ENCODE measurements around the gene RPS21.
A peak's percentile ranks its signal among the peaks of the same experiment; 100 is the strongest.

The RPS21 gene

GRCh38 chr20:62361799-62362589, 24.9 kb upstream of the RPS21 start:
- no peak for FAIRE-seq
- DNase-seq (ENCODE audit: insufficient read length) = no peak
- TF ChIP-seq POLR2A (IDR thresholded peaks at IDR 0.05; ENCODE audit: low read depth, low read length) (no peak), POLR2AphosphoS5 (IDR thresholded peaks at IDR 0.05; ENCODE audit: low read depth, low read length) (no peak), TAF1 (IDR thresholded peaks at IDR 0.05; ENCODE audit: borderline replicate concordance, low read depth, low read length) (no peak)

- DNase-seq (ENCODE audit: insufficient read length) (no peak), FAIRE-seq (no peak)
- TF ChIP-seq POLR2AphosphoS5 (IDR thresholded peaks at IDR 0.05; ENCODE audit: low read depth, low read length) (no peak), TAF1 (IDR thresholded peaks at IDR 0.05; ENCODE audit: borderline replicate concordance, low read depth, low read length) (no peak), POLR2A (IDR thresholded peaks at IDR 0.05; ENCODE audit: low read depth, low read length) (no peak)
These were observed 24.3 kb upstream of the RPS21 start for GRCh38 chr20:62362590-62362940.

DNA sequence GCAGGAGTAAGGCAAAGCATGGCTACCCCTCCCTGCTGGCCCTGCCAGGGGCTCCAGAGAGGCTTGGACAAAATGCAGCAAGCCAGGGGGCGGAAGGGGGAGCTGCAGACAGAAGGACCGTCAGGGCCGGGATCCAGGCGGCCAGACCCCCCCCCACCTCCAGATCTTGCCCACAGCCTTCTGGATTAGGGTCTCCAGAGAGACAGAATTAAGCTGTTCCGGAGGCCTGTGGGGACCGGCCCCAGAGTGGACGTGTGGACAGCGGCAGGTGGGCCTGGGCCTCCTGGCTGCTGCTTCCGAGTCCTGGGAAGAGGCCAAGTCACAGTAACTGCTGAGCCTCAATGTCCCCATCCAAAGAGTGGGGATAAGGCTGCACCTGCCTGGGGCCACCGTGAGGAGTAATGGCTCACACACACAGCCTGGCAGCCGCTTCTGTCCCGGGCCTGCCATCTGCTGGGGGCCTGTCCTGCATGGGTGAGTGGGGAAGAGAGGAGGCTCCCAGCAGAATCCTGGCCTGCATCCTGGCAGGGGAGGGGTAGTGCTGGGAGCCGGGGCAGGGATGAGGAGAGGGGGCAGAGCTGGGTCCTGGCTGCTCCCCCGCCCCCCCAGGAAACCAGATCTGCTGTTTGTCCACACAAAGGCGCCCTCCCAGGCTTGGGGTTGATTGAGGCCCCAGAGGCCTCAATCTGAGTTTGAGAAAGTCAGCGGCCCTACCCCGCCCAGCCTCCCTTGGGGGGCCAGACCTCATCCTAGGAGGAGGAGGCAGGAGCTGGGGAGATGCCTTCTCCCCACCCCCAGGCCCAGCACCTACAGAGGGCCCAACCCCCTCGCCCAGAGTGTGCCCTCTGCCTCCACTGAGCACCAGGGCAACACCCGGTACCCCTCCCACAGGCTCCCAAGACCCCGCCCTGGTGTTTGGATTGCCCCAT, 23.6 kb upstream of the RPS21 start:
- FAIRE-seq (no peak), DNase-seq (ENCODE audit: insufficient read length) (no peak)
- TF ChIP-seq TAF1 (IDR thresholded peaks at IDR 0.05; ENCODE audit: borderline replicate concordance, low read depth, low read length) = no peak
- no peak for TF ChIP-seq POLR2A (IDR thresholded peaks at IDR 0.05; ENCODE audit: low read depth, low read length)
- no peak for TF ChIP-seq POLR2AphosphoS5 (IDR thresholded peaks at IDR 0.05; ENCODE audit: low read depth, low read length)

DNA sequence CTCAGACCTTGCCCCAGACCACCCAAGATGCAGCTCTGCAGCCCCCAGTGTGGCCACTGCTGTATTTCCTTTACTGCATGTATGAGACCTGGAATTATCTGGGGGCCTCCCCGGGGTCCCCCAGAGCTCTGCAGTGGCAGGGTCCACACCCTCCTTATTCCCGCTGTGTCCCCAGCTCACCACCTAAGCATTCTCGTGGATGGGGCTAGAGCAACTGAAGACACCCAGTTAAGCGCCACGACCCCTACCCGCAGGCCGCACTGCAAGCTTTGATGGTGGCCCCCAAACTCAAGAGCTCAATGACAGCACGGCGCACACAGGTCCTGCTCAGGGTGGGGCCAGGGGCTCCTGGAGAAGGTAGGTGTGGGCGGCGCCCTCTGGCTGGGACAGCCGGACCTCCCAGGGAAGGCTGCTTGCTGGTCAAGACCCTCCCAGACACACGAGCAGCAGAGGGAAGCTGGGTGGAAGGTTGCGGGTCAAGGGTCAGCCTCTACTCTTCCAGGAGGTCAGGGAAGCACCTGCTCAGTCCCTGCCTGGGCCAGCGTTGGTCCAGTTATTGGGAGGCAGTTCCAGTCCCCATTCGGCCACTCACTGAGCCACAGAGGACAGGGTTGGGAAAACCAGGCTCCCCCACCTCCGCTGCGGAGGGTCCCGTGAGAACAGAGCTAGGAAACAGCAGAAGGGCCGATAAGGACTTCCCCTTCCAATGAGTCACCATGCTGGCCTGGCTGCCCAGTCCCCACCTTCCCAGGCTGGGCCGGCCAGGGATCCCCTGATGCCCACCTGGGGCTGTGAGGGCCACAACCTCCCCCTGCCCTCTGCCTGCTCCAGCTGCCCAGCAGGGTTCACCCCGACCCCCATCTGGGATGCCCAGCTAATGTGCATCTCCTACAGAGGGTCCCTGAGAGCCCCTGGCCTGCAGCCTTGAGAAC, 22.7 kb upstream of the RPS21 start:
- DNase-seq (ENCODE audit: insufficient read length) = no peak
- FAIRE-seq = no peak

DNA sequence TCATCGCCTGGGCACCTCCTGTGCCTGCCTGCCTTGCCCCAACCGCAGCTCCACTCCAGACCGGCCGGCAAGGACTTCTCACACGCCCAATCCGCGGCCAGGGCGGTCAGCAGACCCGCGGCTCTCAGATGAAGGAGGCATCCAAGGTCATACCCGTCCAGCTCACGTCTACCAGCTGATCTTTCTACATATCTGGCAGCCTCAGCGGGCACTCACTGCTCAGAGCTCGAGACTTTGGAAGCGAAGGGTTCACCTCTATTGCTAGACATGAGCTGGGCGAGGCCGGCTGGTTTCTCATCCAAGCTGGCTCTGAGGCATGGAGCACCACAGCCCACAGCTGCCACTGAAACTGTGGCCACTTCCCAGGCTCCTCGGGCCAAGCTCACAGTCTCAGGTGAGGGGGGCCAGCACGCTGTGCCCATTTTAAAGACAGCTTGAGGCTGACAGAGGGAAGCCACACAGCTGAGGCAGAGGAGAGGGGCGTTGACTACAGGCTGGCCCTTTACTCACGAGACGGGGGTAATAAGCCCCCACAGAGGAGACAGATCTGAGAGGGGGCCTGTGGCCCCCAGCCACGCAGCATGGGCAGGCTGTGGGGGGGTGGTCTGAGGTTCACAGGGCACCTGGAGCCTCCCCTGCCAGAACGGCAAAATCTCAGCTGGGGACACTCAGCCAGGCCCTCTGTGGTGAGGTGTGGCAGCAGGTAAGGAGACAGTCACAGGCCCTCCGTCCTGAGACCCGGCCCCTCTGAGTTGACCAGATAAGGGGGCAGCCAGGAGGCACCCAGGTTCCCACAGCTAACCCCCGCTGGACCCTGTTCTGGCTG, 21.8 kb upstream of the RPS21 start:
- TF ChIP-seq POLR2A (IDR thresholded peaks at IDR 0.05; ENCODE audit: low read depth, low read length) (no peak), TAF1 (IDR thresholded peaks at IDR 0.05; ENCODE audit: borderline replicate concordance, low read depth, low read length) (no peak), POLR2AphosphoS5 (IDR thresholded peaks at IDR 0.05; ENCODE audit: low read depth, low read length) (no peak)
- DNase-seq (ENCODE audit: insufficient read length) = no peak
- no peak for FAIRE-seq

More for the DNA sequence above, 22.7 kb upstream of the RPS21 start:
- TF ChIP-seq TAF1 (IDR thresholded peaks at IDR 0.05; ENCODE audit: borderline replicate concordance, low read depth, low read length) (no peak), POLR2AphosphoS5 (IDR thresholded peaks at IDR 0.05; ENCODE audit: low read depth, low read length) (no peak), POLR2A (IDR thresholded peaks at IDR 0.05; ENCODE audit: low read depth, low read length) (no peak)

GRCh38 chr20:62365814-62366369, 21.0 kb upstream of the RPS21 start:
- DNase-seq (ENCODE audit: insufficient read length) = no peak
- no peak for TF ChIP-seq TAF1 (IDR thresholded peaks at IDR 0.05; ENCODE audit: borderline replicate concordance, low read depth, low read length)
- no peak for TF ChIP-seq POLR2A (IDR thresholded peaks at IDR 0.05; ENCODE audit: low read depth, low read length)
- no peak for TF ChIP-seq POLR2AphosphoS5 (IDR thresholded peaks at IDR 0.05; ENCODE audit: low read depth, low read length)
- no peak for FAIRE-seq

DNA sequence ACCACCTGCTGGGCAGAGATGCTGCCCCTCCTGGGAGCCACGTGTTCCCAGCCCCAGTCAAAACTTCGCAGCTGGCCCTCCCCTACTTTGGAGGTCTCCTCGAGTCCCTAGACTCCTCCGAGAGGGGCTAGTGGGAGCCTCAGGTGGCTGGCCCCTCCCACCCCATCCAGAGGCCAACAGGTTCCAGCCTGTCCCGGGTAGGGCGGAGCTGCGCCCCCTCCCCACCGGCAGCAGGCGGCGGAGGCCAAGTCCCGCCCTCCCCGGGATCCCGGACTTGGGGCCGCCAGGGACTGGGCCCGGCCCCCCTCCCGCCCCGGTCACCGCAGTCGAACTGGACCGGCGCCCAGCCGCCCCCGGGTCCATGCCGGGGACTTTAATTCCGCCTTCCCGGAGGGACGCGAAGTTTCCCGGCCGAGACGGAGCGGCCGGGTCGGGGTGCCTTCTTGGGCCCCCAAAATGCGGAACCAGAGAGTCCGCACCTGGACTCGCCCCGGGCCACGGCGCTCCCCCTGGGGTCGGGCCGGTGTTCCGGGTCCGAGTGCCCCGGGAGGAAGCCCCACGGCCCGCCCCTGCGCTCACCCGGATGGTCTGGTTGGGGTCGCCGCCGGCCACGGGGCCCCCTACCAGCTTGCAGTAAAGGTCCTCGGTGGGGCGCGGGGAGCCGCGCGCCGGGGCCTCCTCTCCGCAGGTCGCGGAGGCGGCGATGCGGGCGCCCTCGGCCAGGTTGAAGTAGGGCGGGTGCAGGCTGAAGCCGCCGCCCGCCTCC, 20.4 kb upstream of the RPS21 start:
- TF ChIP-seq POLR2A (IDR thresholded peaks at IDR 0.05; ENCODE audit: low read depth, low read length) (no peak), POLR2AphosphoS5 (IDR thresholded peaks at IDR 0.05; ENCODE audit: low read depth, low read length) (no peak), TAF1 (IDR thresholded peaks at IDR 0.05; ENCODE audit: borderline replicate concordance, low read depth, low read length) (no peak)
- DNase-seq (ENCODE audit: insufficient read length) = peak; percentile 59
- FAIRE-seq = no peak

DNA sequence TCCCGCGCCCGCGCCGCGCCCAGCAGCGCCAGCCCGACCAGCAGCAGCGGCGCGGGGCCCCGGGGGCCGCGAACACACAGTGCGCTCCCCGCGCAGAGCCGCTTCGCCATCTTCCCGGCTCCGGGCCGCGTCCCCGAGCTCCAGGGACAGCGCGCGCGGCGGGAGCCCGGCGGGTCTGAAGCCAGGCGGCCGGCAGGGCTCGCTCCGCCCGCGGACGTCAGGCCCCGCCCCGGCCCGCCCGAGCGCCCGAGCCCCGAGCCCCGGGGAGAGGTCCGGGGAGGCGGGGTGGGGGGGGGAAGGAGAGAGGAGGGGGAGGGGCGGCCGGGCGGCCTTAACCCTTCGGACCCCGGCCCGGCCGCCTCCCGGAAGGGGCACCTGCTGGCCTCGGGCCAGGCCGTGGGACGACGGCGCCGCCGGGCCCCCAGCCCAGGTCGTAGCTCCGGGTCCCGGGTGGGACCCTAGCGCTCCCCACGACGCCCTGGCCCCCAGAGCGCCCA, 19.7 kb upstream of the RPS21 start, which contains the start of gene LAMA5:
Gene LAMA5 (minus strand): TSS at position 177 of the 497 bp plus-strand sequence. CDS start 67 bp downstream, at position 110.
- TF ChIP-seq POLR2A (IDR thresholded peaks at IDR 0.05; ENCODE audit: low read depth, low read length) = no peak
- TF ChIP-seq POLR2AphosphoS5 (IDR thresholded peaks at IDR 0.05; ENCODE audit: low read depth, low read length) = no peak
- TF ChIP-seq TAF1 (IDR thresholded peaks at IDR 0.05; ENCODE audit: borderline replicate concordance, low read depth, low read length) = no peak
- FAIRE-seq (no peak), DNase-seq (ENCODE audit: insufficient read length) (peak; percentile 84)

Measured in GM12892 (cell line).